ENCODE data around the gene PXT1.
A peak's percentile ranks its signal among the peaks of the same experiment; 100 is the strongest.
"Not testable (repeated sequence)": the region's sequence is repeated elsewhere in the genome, so short reads cannot be mapped to it uniquely, and the experiment has no call there.

Gene PXT1, protein sequence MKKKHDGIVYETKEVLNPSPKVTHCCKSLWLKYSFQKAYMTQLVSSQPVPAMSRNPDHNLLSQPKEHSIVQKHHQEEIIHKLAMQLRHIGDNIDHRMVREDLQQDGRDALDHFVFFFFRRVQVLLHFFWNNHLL

DNA sequence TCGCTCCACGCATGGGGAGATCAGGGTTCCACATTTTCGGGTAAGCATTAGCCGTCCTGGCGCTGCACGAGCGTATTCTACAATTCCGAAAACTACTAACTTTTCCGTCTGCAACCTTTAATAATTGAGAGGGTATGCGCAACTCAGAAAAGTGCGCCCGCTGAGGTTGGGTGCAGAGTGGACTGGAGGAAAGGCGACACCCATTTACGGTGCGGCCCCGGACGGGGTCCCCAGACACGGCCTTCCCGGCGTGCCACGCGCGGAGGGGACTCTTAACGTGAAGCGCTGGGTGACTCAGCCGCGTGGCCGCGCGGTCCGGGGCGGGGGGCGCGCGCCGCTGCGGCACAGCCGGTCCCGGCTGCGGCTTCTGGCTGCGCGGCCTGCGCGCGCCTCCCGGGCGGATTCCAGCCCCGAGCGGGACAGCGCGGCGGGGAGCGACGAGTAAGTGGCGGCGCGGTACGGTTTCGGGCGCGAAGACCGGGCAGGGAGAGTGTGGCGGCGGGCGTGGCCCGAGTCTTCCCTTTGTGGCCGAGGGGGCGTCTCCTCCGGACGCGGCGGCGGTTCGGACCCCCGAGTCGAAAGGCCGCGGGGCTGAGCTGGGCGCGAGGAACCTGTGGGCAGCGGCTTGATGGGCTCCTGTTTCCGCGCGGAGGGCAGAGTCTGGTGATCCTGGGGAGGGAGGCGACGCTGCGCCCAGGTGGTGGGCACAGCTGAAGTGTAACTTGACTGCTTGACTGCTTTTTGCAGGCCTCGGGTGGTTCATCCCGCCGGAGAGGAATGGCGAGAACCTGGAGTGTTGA is at the start of gene PXT1, which contains the start of gene KCTD20:
Gene PXT1 (minus strand): TSS at position 184 of the 800 bp plus-strand sequence. CDS start 16,772 bp downstream, outside the sequence.
Gene KCTD20 (plus strand): TSS at position 330 of the 800 bp plus-strand sequence. CDS start 27,098 bp downstream, outside the sequence.
- DNase-seq (ENCODE audit: low read depth, low spot score): peak; percentile 78

DNA sequence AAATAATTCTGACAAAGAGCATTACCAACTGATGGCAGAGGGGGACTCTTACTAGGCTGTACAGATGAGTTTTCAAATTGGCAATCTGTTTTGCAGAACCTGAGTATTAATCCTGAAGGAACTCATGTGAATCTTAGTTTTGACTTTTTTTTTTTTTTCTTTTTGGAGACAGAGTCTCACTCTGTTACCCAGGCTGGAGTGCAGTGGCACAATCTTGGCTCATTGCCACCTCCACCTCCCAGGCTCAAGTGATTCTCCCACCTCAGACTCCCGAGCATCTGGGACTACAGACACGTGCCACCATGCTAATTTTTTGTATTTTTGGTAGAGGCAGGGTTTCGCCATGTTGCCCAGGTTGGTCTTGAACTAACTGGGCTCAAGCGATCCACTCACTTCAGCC is 49.4 kb upstream of the PXT1 start:
- DNase-seq (ENCODE audit: low read depth, low spot score): no peak

DNA sequence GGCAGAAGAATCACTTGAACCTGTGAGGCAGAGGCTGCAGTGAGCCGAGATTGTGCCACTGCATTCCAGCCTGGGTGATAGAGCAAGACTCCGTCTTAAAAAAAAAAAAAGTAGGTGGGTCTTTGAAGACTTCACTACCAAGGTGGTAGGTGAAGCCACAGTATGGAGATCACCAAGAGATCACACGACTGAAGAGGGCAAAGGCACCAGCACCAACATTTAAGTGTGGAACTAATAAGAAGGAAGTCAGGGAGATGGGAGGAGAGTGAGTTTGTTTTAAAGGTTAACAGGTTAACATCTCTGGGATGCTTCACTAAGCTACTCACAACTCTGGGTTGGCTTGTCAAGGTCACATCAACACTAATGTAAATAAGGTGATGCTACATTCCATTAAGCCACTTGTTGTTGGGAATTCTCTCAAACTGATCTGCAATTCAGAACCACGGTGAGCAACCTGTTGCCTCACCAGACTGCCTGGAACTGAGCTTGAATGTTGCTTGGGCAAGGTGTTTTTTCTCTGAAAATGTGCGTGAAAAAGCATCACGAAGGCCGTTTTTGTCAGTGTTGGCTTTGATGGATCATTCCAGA is 48.8 kb upstream of the PXT1 start:
- DNase-seq (ENCODE audit: low read depth, low spot score): no peak

DNA sequence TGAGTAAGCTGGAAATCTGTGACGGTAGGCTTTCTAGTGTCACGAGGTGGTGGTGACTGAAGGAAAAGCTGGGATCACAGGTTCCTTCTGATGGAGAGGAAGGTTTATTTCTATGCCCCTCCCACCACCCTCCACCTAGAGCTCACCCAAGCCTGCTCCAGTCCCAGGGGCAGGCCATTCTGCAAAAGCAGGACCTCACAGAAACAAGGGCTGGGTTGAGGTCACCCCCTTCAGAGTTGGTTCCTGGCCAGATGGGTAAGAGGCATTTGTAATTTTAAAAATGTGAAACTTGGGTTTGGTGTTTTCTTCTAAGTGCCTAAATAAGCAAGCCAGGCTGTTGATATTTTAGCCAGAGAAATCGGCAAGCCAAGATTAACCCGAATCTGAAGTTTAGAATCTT is 46.8 kb upstream of the PXT1 start:
- DNase-seq (ENCODE audit: low read depth, low spot score): no peak

DNA sequence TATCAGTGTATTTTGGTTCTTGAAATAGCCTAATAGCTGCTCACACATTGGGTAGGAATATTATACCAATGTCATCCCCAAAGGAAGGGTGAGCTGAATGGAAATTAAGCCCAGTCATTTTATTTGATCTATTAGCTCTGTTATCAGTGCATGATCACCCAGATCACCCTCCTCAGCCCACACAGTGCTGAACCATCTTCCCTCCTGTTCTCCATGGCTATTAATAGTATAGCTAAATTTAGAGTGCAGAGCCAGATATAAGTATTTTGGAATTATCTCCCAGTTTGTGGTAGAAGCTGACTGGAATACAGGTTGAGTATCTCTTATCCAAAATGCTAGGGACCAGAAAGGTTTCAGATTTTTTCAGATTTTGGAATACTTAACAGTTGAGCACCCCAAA is 45.6 kb upstream of the PXT1 start:
- DNase-seq (ENCODE audit: low read depth, low spot score): no peak

DNA sequence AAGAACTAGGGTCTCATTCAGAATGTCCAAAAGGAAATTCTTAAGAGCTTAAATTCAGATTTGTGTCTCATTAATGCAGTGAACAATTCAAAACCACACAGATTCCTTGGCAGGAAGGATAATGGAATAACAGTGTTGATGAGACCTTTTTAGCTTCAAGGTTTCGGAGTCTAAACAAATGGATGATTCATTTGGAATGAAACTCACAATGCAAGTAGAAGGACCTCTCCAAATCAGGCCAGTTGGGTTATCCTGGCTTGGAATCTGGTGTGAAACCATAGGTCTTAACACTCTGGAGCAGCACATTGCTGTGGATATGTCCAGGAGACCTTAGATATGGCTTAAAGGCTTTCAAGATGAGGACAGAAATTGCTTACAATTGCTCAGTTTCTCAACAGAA is 45.0 kb upstream of the PXT1 start:
- DNase-seq (ENCODE audit: low read depth, low spot score): no peak

DNA sequence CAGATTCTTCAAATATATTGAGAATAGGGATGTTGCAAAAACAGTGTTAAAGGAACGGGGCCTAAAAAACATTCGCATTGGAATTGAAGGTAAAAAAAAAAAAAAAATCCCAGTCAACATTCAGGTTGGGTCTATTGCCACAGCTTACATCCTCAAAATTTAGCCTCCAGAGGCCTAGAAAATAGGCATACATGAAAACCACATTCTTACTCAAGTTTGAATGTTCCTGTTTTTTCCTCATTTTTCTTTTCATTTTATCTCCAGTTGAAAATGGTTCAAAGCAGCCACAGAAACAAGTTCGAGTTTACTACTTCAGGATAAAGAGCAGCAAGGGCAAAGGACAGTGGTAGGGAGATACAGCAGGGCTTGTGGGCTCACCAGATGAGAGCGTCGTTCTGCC is 42.1 kb upstream of the PXT1 start:
- no peak for DNase-seq (ENCODE audit: low read depth, low spot score)

DNA sequence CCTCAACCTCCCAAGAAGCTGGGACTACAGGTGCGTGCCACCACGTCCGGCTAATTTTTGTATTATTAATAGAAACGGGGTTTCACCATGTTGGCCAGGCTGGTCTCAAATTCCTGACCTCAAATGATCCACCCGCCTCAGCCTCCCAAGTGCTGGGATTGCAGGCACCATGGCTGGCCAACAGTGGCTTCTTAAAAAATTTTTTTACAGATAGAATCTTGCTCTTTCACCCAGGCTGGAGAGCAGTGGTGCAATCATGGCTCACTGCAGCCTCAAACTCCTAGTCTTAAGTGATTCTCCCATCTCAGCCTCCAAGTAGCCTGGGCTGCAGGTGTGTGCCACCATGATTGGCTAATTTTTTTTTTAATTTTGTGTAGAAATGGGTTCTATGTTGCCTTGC is 40.7 kb upstream of the PXT1 start:
- DNase-seq (ENCODE audit: low read depth, low spot score): not testable (repeated sequence)

DNA sequence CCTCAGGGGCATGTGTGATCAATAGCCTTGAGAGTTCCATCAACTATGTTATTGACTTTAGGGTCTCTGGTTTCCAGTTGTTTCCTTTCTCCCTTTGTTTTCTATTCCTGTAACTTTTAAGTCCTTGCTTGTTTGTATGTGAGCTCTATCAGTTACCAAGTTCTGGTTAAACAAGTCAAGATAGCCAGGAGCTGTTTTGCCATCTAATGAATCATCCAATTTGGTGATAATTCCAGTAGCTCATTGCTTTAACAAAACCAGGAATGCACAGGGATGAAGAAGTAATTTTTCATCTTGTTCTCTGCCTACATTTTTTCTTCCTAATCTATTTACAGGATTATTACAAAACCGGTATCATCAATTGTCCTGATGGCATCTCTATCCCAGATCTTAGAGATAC is 36.6 kb upstream of the PXT1 start:
- no peak for DNase-seq (ENCODE audit: low read depth, low spot score)

DNA sequence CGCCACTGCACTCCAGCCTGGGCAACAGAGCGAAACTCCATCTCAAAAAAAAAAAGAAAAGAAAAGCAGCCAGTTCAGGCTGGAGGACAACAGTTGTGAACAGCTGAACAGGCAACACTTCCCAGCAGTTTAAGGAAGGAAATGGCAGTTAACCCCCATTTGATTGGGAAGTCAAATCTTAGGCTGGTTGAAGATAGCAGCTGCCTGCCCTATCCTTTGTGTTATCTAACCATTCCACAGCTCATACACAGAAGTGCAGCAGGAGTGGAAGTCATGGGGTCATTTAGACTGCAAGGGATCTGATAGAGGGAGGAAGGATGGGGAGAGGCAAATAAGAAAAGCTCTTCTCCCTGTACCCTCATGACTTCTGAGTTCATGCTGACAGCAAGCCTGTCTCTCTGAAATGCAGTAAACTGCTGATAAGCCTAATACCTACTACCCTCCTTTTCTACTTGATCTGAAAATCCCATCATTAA is 35.4 kb upstream of the PXT1 start:
- no peak for DNase-seq (ENCODE audit: low read depth, low spot score)

DNA sequence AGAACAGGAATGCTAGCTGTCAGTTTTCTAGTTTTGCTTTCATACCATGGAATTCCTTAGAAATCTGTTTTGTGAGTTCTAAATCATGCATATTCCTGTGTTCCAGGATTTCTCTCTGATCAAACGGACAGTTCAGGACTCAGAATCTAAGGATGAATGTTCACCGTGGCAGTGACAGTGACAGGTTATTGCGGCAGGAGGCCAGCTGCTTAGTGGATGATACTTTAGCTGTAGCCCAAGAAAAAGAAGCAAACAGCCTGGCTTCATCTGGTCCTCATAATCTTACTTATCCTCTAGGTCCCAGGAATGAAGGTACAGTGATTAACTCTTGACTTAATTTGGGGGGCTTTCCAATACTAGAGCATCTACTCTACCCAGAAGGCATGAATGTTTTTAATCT is 27.3 kb upstream of the PXT1 start:
- no peak for DNase-seq (ENCODE audit: low read depth, low spot score)

DNA sequence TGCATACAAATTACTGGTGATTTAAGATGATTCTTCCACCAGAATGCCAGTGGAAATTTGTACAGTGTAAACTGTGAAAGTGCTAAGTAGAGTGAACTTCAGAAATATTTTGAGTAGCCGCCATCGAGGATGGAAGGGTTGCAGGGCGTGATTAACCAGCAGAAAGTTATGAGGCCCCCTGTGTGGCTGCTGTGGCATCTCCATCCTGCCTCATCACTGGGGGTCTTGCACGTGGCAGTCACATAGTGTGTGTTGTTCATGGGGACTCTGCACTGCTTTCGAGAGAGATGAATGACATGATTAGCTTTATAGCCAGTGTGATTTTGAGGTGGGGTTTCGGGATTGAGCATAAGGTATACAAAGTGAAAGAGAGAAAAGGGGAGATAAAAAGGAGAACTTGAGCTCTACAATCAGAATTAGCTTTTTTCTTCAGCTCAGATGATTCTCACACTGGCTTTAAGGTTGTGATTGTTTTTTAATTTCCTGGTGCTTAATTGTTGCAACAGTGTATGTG is 26.6 kb upstream of the PXT1 start:
- DNase-seq (ENCODE audit: low read depth, low spot score): no peak

DNA sequence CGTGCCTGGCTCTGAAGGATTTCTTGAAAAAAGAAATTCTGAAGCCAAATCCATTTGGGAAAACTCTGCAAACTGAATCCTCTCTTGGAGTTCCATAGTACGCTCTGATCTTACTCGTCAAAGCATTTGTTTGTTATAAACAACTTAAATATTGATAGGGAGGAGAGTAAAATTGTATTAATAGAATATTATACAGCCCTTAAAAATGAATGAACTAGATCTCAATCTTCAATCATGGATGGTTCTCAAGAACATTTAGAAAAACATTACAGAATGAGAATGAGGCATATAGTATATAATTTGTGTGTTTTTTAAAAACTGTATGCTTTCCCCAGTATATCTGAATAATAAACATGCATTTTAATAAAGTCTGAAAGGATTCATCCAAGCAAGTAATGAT is 25.0 kb upstream of the PXT1 start:
- no peak for DNase-seq (ENCODE audit: low read depth, low spot score)

DNA sequence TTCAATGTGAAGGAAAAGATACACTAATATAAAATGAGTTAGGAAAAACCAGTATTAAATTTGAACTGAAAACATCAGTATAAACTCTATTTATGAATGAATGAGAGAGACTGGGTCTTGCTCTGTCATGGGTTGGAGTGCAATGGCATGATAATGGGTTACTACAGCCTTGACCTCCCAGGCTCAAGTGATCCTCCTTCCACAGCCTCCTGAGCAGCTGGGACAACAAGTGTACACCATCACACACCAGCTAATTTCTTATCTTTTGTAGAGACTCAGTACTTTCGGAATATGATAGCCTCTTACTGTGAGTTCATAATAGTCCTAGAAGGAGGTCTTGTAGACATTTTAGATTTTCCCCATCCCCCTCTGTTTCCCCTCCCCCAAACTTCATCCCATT is 21.6 kb upstream of the PXT1 start:
- no peak for DNase-seq (ENCODE audit: low read depth, low spot score)

DNA sequence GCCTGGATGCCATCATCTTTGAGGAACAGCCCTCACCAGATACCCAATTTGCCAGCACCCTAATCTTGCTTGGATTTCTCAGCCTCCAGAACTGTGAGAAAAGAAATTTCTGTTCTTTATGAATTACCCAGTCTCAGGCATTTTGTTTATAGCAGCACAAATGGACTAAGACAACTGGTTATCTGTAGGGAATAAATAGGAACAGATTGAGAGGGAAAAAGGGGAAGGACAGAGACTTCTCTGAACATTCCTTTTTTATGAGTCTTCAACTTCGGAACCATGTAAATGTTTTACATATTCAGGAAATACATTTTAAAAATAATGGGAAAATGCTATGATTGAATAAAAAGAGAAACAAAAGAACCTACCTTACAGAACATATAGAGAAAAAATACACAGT is 21.0 kb upstream of the PXT1 start:
- no peak for DNase-seq (ENCODE audit: low read depth, low spot score)

DNA sequence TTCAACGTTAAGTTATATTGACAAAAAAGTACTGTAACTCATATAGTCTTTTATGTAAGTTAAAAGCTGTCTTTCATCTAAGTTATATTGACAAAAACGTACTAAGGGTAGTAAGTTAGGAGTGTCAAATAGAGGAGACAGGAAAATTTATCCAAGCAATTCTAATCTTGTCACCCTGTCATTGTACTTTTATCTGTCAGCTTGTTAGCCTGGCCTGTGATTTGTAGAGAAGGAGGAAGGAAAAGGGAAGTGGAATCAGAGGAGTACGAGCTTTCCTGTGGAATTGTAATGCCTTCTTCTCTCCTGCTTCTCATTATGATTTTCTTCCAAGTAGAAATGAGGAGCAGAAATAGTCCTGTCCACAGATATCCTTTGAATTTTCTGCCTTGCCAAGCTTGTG is 19.0 kb upstream of the PXT1 start:
- no peak for DNase-seq (ENCODE audit: low read depth, low spot score)

DNA sequence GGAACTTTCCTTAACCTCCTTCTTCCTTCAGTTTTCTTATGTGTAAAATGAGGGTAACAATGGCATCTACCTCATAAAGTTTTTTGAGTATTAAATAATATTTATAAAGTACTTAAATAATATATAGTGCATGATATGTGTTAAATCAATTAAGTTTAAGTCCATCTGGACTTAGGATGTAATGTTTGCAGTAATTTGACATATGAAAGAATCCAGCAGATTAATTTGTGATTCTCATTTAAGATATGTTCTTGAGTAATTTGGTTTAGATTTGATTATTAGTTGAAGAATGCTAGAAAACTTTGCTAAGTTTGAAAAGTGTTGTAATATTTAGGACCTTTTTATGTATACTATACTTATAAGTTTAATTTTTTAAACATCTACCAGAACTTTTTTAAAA is 18.3 kb upstream of the PXT1 start:
- DNase-seq (ENCODE audit: low read depth, low spot score): no peak

DNA sequence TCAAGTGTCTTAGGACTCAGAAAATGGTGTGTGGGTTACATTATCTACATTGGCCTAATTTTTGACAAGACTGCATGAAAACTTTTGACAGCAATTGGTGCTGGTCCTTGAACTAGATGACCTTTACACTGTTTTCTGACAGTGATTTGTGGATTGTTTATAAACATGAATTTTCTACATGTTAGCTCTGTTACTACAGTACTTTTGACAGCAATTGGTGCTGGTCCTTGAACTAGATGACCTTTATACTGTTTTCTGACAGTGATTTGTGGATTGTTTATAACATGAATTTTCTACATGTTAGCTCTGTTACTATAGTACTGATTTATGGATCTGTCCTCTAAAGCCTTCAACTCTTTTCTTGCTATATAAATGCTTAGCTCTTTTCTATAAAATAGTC is 16.8 kb upstream of the PXT1 start:
- DNase-seq (ENCODE audit: low read depth, low spot score): no peak

DNA sequence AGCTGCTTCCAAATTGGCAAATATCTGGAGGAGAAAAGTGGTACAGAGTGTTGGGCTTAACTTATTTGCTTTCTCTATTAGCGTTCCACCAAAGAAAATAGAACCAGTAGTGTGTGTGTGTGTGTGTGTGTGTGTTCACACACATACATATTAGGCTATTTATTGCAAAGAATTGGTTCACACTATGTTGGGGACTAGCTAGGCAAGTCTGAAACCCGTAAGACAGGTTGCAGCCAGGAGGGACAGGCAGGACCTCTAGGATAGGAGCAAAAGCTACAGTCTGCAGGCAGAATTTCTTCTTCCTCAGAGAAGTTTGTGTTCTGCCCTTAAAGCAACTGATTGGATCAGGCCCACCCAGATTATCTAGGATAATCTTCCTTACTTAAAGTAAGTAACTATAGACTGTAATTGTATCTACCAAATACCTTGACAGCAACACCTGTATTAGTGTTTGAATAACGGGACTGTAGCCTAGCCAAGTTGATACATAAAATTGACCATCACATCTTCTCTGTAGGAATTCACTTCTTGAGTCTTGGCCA is 12.9 kb upstream of the PXT1 start:
- DNase-seq (ENCODE audit: low read depth, low spot score): peak; percentile 22

DNA sequence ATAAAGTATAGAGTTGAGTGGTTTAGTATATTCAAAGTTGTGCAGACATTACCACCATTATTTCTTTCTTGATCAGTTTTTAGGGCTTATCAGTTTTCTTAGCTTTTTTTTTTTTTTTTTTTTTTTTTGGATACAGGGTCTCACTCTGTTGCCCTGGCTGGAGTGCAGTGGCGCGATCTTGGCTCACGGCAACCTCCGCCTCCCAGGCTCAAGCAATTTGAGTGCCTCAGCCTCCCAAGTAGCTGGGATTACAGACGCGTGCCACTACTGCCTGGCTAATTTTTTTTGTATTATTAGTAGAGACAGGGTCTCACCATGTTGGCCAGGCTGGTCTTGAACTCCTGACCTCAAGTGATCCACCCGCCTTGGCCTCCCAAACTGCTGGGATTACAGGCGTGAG is 10.2 kb upstream of the PXT1 start:
- DNase-seq (ENCODE audit: low read depth, low spot score): not testable (repeated sequence)

DNA sequence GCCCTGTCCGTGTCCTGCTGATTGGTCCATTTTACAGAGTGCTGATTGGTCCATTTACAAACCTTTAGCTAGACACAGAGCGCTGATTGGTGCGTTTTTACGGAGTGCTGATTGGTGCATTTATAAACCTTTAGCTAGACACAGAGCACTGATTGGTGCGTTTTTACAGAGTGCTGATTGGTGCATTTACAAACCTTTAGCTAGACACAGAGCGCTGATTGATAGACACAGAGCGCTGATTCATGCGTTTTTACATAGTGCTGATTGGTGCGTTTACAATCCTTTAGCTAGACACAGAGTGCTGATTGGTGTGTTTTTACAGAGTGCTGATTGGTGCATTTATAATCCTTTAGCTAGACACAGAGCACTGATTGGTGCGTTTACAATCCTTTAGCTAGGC is 6.5 kb upstream of the PXT1 start:
- not testable (repeated sequence) for DNase-seq (ENCODE audit: low read depth, low spot score)

DNA sequence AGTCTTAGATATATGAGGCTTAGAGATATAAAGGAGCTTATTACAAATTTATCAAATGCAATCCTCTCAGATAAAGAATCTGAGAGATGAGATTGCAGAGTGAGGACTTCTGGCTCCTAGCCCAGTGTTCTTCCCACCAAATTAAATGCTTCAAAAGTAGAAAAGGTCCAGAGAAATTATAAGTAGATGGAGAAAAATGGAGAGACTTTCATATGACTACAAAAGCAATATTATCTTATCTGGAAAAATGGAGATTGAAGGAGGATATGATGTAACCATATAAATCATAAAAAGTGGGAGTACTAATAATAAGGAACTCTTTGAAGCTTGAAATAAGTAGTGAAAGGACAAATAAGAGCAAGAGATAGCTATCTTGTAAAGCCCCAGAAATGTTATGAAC is 3.0 kb upstream of the PXT1 start:
- no peak for DNase-seq (ENCODE audit: low read depth, low spot score)
